ENCODE data around the gene PDE7B.
A peak's percentile ranks its signal among the peaks of the same experiment; 100 is the strongest.
"Not testable (repeated sequence)": the region's sequence is repeated elsewhere in the genome, so short reads cannot be mapped to it uniquely, and the experiment has no call there.

PDE7B gene

DNA sequence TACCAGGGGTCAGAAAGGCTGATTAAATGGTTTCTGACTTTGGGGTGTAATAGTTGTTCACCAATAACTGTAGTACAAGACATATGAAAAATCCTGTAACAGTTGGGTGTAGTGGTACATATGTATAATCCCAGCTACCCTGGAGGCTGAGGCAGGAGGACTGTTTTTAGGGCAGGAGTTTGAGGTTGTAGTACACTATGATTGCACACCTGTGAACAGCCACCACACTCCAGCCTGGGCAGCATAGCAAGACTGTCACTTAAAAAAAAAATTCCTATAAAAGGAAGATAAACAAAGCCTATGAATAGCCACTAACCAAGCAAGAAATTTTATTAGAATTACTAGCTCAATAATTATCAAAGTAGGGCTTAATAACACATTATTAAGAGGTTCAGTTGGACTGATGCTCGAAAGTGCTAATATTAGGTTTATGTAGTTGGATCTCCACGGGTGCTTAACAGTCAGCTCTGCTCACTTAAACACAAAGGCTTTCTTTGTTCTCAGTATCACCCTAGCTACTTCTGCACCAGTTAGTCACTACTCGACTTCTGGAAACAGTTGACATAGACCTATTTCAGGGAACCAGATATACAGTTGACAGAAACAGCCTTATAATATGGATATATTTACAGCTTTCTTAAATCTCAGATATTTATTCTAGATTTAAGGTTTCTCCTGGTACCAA, 285.6 kb downstream of the PDE7B start:
- TF ChIP-seq, protein P1, sequence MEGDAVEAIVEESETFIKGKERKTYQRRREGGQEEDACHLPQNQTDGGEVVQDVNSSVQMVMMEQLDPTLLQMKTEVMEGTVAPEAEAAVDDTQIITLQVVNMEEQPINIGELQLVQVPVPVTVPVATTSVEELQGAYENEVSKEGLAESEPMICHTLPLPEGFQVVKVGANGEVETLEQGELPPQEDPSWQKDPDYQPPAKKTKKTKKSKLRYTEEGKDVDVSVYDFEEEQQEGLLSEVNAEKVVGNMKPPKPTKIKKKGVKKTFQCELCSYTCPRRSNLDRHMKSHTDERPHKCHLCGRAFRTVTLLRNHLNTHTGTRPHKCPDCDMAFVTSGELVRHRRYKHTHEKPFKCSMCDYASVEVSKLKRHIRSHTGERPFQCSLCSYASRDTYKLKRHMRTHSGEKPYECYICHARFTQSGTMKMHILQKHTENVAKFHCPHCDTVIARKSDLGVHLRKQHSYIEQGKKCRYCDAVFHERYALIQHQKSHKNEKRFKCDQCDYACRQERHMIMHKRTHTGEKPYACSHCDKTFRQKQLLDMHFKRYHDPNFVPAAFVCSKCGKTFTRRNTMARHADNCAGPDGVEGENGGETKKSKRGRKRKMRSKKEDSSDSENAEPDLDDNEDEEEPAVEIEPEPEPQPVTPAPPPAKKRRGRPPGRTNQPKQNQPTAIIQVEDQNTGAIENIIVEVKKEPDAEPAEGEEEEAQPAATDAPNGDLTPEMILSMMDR (conservative IDR thresholded peaks at IDR 0.05; ENCODE audit: low read depth, low read length) = no peak
- no peak for DNase-seq (ENCODE audit: low read depth)

DNA sequence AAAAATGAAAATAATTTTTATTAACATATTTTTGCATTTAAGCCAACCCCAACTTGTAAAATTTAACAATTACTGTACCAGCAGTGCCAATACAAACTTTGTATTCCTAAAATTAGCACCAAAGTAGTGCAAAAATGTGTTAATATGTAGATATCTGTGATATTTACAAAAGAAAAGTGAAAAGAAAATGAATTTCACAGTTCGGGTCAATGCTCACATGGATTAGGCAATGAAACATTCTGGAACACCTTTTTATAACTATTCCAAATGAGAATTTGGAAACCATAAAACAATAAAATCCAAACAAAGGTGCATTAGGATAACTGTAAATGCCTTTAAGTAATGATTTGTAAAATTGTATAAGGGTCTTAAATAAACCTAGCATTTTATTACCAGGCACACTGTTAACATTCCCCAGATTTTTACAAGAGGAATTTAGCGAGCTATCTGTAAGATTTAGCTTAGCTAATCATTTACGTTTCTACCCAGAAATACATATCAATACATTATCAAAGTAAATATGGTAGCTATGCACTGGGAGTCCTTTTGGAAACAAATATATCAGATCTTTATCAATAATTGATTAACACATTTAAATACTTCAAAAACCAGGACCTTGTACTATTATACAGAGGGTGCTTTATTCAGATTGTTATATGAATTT, 286.4 kb downstream of the PDE7B start:
- TF ChIP-seq, protein P1 (conservative IDR thresholded peaks at IDR 0.05; ENCODE audit: low read depth, low read length) = no peak
- no peak for DNase-seq (ENCODE audit: low read depth)
- no peak overlapping the region for H3K4me3 ChIP-seq (ENCODE audit: low read depth, low read length)

More for the DNA sequence above, 285.6 kb downstream of the PDE7B start:
- H3K4me3 ChIP-seq (ENCODE audit: low read depth, low read length) = no peak overlapping the region

DNA sequence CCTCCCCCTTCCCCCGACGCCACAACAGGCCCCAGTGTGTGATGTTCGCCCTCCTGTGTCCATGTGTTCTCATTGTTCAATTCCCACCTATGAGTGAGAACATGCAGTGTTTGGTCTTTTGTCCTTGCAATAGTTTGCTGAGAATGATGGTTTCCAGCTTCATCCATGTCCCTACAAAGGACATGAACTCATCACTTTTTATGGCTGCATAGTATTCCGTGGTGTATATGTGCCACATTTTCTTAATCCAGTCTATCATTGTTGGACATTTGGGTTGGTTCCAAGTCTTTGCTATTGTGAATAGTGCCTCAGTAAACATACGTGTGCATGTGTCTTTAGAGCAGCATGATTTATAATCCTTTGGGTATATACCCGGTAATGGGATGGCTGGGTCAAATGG, 287.6 kb downstream of the PDE7B start:
- not testable (repeated sequence) for DNase-seq (ENCODE audit: low read depth); H3K4me3 ChIP-seq (ENCODE audit: low read depth, low read length)

DNA sequence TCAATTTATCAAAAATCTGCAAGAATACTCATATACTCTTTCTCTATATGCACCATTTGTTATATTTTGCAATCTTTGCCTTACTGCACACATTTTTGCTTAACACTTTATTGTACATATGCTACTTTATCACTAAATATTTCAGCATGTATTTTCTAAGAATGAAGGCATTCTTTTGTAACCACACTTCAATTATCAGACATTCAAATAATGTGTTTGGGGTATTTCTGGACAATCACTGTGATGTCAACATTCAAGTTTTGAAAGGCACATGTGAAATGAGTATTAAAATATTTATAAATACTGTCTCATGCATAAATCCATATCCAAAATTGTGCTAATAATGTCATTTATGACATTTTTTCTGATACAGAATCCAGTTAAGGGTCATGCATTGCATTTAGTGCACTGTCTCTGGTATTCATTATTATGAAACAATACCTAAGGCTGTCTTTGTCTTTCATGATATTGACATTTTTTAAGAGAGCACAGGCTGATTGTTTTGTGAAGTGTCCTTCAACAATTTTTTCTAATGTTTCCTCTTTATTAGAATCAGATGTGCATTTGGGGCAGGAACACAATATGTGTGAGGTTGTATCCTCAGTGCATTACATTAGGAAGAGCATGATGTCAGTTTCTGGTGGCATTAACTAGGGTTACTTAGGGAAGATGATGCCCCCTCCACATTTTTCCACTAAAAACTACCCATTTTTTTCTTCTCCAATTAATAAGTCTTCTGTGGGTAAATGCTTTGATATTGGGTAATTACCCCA, 292.9 kb downstream of the PDE7B start:
- DNase-seq (ENCODE audit: low read depth) = no peak
- TF ChIP-seq, protein P1 (conservative IDR thresholded peaks at IDR 0.05; ENCODE audit: low read depth, low read length) = no peak
- no peak overlapping the region for H3K4me3 ChIP-seq (ENCODE audit: low read depth, low read length)

DNA sequence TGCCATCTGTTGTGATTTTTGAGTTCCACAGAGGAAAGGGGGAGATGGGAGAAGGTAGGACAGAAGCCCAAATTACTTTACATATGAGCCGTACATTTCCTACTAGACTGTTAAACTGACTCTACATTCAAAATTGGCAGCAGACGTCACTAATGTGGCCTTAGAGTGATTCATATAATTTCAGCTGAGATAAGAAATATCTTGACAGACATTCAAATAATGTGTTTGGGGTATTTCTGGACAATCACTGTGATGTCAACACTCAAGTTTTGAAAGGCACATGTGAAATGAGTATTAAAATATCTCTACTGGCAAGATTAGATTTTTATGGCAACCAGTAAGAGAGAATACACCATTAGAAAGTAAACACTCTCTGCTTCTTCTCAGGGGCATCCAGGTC, 294.6 kb downstream of the PDE7B start:
- H3K4me3 ChIP-seq (ENCODE audit: low read depth, low read length) = no peak overlapping the region
- peak; percentile 40 for DNase-seq (ENCODE audit: low read depth)
- TF ChIP-seq, protein P1 (conservative IDR thresholded peaks at IDR 0.05; ENCODE audit: low read depth, low read length) = no peak

DNA sequence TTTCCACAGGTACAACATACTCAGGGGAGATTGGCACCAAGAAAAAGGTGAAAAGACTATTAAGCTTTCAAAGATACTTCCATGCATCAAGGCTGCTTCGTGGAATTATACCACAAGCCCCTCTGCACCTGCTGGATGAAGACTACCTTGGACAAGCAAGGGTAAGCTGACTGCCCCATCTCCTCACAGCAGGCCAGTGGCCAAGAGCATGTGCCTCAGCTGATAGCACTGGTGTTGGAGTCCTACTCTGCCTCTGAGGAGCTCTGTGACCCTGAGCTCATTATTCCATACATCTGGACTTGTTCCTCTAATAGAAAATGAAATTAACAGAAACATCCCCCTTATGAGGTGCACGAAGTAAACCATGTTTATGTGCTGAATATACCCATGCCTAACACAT, 295.8 kb downstream of the PDE7B start:
- H3K4me3 ChIP-seq (ENCODE audit: low read depth, low read length) = no peak overlapping the region
- TF ChIP-seq, protein P1 (conservative IDR thresholded peaks at IDR 0.05; ENCODE audit: low read depth, low read length) = no peak
- DNase-seq (ENCODE audit: low read depth) = no peak

DNA sequence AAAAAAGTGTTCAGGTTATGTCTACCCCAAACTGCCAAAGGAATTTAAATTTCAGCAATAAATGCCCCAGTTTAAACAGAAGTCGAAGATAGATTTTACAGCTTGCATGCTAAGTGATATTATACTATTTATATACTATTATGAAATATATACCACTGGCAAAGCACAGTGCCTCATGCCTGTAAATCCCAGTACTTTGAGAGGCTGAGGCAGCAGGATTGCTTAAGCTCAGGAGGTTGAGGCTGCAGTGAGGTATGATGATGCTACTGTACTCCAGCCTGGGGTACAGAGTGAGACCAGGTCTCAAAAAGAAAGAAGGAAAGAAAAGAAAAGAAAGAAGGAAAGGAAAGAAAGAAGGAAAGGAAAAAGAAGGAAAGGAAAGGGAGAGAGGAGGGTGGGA, 296.6 kb downstream of the PDE7B start:
- TF ChIP-seq, protein P1 (conservative IDR thresholded peaks at IDR 0.05; ENCODE audit: low read depth, low read length) = no peak
- DNase-seq (ENCODE audit: low read depth) = no peak

More for the DNA sequence above, 296.6 kb downstream of the PDE7B start:
- no peak overlapping the region for H3K4me3 ChIP-seq (ENCODE audit: low read depth, low read length)
